Esophagus muscularis mucosa (tissue), 4 donors: ENCODE results near the gene INPP5F. TPM values are rescaled to one million over a fixed set of nuclear protein-coding genes. Genes with fewer than 3 reads are reported as not detected.

Experiments used
- DNase-seq: peaks from one replicate; pipeline ENCODE4 v3.0.0-alpha.2; 2017; ENCODE audit errors: extremely low spot score
- H3K27ac ChIP-seq, 4 donors: fragments of 200-600 bp; sonication (generic); replicated peaks in 1 of 4; 1 replicate in 3 of 4; 2 replicates in 1 of 4; pipeline ENCODE4 v1.5.1; 2016 to 2019; ENCODE audit warnings: mild to moderate bottlenecking in 1 of 4
- H3K27me3 ChIP-seq, 4 donors: fragments of 200-600 bp; sonication (generic); one replicate each; pipeline versions ENCODE4 v1.5.1 to v1.6.0; 2016 to 2019
- H3K36me3 ChIP-seq, 4 donors: fragments of 200-600 bp; sonication (generic); one replicate each; pipeline ENCODE4 v1.5.1; 2016 to 2019
- H3K4me1 ChIP-seq, 4 donors: fragments of 200-600 bp; sonication (generic); one replicate each; pipeline ENCODE4 v1.5.1; 2016 to 2019
- H3K4me3 ChIP-seq, 4 donors: fragments of 200-600 bp; sonication (generic); 1 replicate in 2 of 4; 2 replicates in 2 of 4; pipeline ENCODE4 v1.5.1; 2016 to 2019; ENCODE audit warnings: mild to moderate bottlenecking in 4 of 4, moderate library complexity in 1 of 4
- H3K9me3 ChIP-seq, 4 donors: fragments of 200-600 bp; sonication (generic); 1 replicate in 3 of 4; 2 replicates in 1 of 4; pipeline ENCODE4 v1.5.1; 2016 to 2019
- EP300 ChIP-seq: sonication (generic); formaldehyde crosslinking; IDR thresholded peaks from one replicate; pipeline ENCODE4 v1.6.1; 2017; ENCODE audit warnings: antibody characterized with exemption
- POLR2A ChIP-seq: fragments of 450-650 bp; IDR thresholded peaks from one replicate; pipeline ENCODE4 v1.6.1; 2017; ENCODE audit warnings: antibody characterized with exemption, moderate library complexity, mild to moderate bottlenecking, low read depth
- POLR2AphosphoS5 ChIP-seq, 2 donors: sonication (generic); formaldehyde crosslinking; IDR thresholded peaks; one replicate each; pipeline ENCODE4 v1.6.1; 2017; ENCODE audit warnings: antibody characterized with exemption in 2 of 2
- WGBS: methylation state at CpG from one replicate; pipeline ENCODE4 v1.1.5; 2018; 5-methylcytosine and 5-hydroxymethylcytosine counted together
- intact Hi-C: fragments of 100-400 bp; cut with DNase I; formaldehyde crosslinking; loops from one replicate; pipeline ENCODE4 v1.15.1; 2023
- total RNA-seq, 4 donors: library from RNA; depleted of rRNA; stranded (reverse); fragments of >200 nt; gene quantifications; one replicate each; pipeline versions ENCODE4 v1.1.0 to v1.2.1, GENCODE V29; 2016
- TF ChIP-seq, protein P1 (sequence below), 3 experiments: fragments of 200-600 bp in 2 of 3; fragments of 450-650 bp in 1 of 3; sonication (generic) in 2 of 3; IDR thresholded peaks; one replicate each; pipeline ENCODE4 v1.5.1; 2017 to 2019; ENCODE audit warnings: antibody characterized with exemption in 3 of 3, mild to moderate bottlenecking in 2 of 3, moderate library complexity in 1 of 3

The INPP5F gene
- total RNA-seq, 4 donors from 2014 or later = 15.1 to 24.0 (median 19.0) TPM

DNA sequence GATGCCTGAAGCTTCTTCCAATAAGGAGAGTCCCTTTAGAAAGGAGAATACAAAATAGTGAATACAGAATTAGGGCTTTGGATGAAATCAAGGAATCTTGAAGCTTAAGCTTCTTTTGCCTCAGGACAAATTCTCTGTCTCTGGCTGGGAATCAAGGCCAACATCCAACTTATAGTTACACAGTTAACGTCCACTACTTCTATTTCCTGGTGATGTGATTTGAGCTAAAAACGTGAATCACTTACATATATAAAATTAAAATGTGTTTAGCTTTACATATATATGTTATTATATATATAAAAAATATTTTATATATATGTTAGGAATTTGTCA lies 11.4 kb upstream of the INPP5F start:
- H3K4me3 ChIP-seq = no peak overlapping the region
- H3K27ac ChIP-seq = no peak overlapping the region
- WGBS = 69% methylated on average over 2 of the region's 2 CpGs
- no peaks in the 10 kb centered on the region for H3K9me3 ChIP-seq
- peaks cover 0 to 2% (median 0%) of the 10 kb centered on the region in 4 donors for H3K4me1 ChIP-seq
- intact Hi-C loops = no loop called here
- H3K36me3 ChIP-seq = no peaks in the 10 kb centered on the region
- no peak for DNase-seq
- TF ChIP-seq, protein P1, sequence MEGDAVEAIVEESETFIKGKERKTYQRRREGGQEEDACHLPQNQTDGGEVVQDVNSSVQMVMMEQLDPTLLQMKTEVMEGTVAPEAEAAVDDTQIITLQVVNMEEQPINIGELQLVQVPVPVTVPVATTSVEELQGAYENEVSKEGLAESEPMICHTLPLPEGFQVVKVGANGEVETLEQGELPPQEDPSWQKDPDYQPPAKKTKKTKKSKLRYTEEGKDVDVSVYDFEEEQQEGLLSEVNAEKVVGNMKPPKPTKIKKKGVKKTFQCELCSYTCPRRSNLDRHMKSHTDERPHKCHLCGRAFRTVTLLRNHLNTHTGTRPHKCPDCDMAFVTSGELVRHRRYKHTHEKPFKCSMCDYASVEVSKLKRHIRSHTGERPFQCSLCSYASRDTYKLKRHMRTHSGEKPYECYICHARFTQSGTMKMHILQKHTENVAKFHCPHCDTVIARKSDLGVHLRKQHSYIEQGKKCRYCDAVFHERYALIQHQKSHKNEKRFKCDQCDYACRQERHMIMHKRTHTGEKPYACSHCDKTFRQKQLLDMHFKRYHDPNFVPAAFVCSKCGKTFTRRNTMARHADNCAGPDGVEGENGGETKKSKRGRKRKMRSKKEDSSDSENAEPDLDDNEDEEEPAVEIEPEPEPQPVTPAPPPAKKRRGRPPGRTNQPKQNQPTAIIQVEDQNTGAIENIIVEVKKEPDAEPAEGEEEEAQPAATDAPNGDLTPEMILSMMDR (IDR thresholded peaks at IDR 0.05) = no peak
- TF ChIP-seq EP300 (no peak), POLR2A (no peak), POLR2AphosphoS5 (IDR thresholded peaks at IDR 0.05) (no peak)
- H3K27me3 ChIP-seq = no peaks in the 10 kb centered on the region

DNA sequence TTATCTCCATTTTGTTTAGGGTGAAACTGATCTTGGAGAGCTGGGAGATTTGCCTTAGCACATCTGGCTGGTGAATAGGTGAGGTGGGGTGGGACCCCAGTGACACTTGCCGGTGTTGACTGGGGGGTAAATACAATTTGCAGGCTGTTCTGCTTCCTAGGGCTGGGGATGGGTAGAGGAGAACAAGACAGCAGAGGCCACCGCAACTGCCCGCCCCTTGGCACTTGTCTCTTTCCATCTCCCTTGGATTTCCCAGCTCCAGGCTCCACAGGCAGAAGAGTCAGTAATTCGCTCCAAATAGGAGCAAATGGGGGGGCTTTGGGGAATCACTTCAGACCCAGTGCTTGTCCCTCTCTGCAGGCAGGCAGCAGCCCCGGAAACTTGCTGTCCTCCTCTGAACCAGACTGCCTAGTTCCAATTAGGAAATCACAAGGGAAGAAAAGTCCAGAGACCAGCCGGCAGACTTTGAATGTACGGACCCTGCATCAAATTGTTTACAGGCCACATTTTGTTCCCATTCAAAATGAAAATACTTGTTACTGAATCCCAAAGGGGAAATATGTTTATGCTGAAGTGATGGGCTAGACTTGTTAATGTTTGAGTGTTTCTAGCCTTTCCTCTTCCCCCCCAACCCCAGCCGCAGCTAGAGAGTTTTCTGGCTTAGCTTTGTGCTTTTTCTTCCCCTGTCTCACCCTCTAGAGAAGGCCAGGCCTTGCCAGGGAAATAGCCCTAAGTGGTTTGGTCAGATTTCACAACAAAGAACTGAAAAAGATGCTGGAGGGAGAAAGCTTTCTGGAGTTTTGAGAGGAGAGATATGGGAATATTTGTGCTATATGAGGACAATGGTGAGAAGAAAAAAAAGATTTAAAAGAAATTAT lies 10.0 kb upstream of the INPP5F start:
- 73% methylated on average over 6 of the region's 8 CpGs for WGBS
- Histone ChIP-seq H3K9me3 (no peaks in the 10 kb centered on the region), H3K4me3 (no peak overlapping the region), H3K4me1 (peaks cover 0 to 2% (median 0%) of the 10 kb centered on the region in 4 donors), H3K27me3 (no peaks in the 10 kb centered on the region), H3K27ac (no peak overlapping the region), H3K36me3 (no peaks in the 10 kb centered on the region)
- no peak for TF ChIP-seq EP300
- TF ChIP-seq, protein P1 (IDR thresholded peaks at IDR 0.05) = no peak
- TF ChIP-seq POLR2A = no peak
- TF ChIP-seq POLR2AphosphoS5 (IDR thresholded peaks at IDR 0.05) = no peak
- intact Hi-C loops = no loop called here
- no peak for DNase-seq

DNA sequence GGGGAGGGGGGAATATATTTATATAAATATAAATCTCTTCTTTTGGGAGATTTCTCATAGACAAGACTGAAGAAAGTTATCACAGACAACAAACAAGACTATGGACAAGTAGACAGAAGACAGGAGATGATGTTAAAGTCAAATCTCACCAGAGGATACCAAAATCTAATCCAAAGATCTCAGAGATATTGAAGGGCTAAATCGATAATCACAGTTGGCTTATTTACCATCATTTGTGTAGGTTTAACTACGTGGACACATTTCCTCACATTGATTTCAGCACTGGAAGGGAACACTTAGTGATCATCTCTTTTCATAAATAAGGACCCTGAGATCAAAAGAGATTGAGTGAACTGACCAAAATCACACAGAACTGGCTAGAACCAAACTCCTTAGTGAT lies 2.7 kb upstream of the INPP5F start:
- Histone ChIP-seq H3K9me3 (no peaks in the 10 kb centered on the region), H3K4me3 (no peak overlapping the region), H3K36me3 (no peaks in the 10 kb centered on the region), H3K27ac (no peak overlapping the region), H3K4me1 (peaks cover 26 to 33% (median 29%) of the 10 kb centered on the region in 4 donors), H3K27me3 (no peaks in the 10 kb centered on the region)
- no peak for DNase-seq
- 89% methylated on average over 2 of the region's 2 CpGs for WGBS
- TF ChIP-seq POLR2AphosphoS5 (IDR thresholded peaks at IDR 0.05) (no peak), POLR2A (no peak), EP300 (no peak)
- TF ChIP-seq, protein P1 (IDR thresholded peaks at IDR 0.05) = no peak
- intact Hi-C loops = no loop called here

DNA sequence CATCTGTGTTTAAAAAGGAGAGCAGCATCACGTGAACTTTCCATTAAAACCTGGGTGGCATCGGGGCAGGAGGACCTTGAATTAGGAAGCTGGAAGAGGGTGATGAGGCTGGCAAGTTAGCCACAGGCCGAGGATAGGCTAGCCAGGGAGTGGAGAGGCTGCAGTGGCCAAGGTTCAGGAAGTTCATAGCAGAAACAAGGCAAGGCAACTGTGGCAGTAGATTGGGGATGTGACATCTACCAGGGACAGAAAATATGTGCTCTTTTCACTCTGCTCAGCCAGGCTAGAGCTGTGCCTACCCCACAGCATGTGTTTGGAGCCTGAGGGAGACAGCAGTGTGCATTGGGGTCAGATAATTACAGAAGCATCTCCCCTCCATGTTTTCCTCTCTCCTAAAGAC lies 2.2 kb upstream of the INPP5F start:
- Histone ChIP-seq H3K9me3 (no peaks in the 10 kb centered on the region), H3K27ac (no peak overlapping the region), H3K27me3 (no peaks in the 10 kb centered on the region), H3K4me1 (peaks cover 28 to 38% (median 33%) of the 10 kb centered on the region in 4 donors), H3K4me3 (no peak overlapping the region), H3K36me3 (no peaks in the 10 kb centered on the region)
- no peak for TF ChIP-seq POLR2A
- TF ChIP-seq, protein P1 (IDR thresholded peaks at IDR 0.05) = no peak
- DNase-seq = no peak
- intact Hi-C loops = no loop called here
- 86% methylated on average over 3 of the region's 3 CpGs for WGBS
